GM19043 (cell line): ENCODE data around the gene ABCA5.

Experiments used
- ATAC-seq: cut with Tn5 transposase; IDR thresholded peaks from one replicate; pipeline ENCODE4 v1.9.1; 2021; ENCODE audit warnings: low read depth; ENCODE audit not compliant: unreplicated experiment

The ABCA5 gene, protein sequence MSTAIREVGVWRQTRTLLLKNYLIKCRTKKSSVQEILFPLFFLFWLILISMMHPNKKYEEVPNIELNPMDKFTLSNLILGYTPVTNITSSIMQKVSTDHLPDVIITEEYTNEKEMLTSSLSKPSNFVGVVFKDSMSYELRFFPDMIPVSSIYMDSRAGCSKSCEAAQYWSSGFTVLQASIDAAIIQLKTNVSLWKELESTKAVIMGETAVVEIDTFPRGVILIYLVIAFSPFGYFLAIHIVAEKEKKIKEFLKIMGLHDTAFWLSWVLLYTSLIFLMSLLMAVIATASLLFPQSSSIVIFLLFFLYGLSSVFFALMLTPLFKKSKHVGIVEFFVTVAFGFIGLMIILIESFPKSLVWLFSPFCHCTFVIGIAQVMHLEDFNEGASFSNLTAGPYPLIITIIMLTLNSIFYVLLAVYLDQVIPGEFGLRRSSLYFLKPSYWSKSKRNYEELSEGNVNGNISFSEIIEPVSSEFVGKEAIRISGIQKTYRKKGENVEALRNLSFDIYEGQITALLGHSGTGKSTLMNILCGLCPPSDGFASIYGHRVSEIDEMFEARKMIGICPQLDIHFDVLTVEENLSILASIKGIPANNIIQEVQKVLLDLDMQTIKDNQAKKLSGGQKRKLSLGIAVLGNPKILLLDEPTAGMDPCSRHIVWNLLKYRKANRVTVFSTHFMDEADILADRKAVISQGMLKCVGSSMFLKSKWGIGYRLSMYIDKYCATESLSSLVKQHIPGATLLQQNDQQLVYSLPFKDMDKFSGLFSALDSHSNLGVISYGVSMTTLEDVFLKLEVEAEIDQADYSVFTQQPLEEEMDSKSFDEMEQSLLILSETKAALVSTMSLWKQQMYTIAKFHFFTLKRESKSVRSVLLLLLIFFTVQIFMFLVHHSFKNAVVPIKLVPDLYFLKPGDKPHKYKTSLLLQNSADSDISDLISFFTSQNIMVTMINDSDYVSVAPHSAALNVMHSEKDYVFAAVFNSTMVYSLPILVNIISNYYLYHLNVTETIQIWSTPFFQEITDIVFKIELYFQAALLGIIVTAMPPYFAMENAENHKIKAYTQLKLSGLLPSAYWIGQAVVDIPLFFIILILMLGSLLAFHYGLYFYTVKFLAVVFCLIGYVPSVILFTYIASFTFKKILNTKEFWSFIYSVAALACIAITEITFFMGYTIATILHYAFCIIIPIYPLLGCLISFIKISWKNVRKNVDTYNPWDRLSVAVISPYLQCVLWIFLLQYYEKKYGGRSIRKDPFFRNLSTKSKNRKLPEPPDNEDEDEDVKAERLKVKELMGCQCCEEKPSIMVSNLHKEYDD (N-terminal part only)

DNA sequence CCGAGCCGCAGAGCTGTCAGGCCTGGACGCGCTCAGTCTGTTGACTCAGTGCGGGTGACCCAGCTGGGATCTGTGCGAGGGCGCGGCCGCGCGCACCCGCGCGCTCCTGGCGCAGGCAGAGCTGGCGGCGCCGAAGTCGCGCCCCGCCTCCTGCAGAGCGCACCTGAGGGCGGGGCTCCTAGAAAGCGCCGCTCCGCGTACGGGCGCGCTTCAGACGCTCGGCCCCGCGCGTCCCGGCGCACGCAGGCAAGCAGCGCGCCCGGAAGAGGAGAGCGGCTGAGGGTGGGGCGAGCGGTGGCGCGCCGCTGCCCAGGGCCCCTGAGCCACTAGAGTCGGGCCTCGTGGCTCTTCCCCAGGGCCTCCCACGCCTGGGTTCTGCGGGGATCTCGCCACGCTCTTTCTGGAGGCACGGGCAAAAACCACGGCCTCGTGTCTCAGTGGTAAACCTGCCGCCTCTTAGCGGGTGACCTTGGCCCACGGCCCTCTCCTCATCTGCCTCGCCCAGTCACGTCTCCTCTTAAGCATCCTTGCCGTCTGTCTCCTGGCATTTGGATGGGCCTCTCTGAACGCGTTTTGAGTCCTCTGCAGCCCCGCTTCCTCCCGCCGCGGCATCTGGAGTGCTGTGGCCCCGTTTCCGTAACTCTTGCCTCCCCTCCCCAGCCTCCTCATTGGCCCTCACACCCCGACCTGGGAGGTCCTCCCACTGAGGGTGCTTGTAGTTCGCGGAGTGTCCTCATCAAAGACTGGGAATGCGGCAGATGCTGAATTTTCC lies at the start of gene ABCA5:
Gene ABCA5, minus strand, starts transcription at position 74 of the 772 bp plus-strand sequence. CDS start 12,718 bp downstream, outside the sequence.
- ATAC-seq = peak; percentile 92

- ATAC-seq = no peak
These were observed 48.3 kb upstream of the ABCA5 start for GRCh38 chr17:69375229-69375628.

GRCh38 chr17:69373069-69373468 lies 46.1 kb upstream of the ABCA5 start:
- ATAC-seq = no peak

- ATAC-seq = peak; percentile 96
These were observed 40.4 kb upstream of the ABCA5 start for GRCh38 chr17:69367298-69367697.

- no peak for ATAC-seq
These were observed 36.7 kb upstream of the ABCA5 start for GRCh38 chr17:69363488-69364210.

DNA sequence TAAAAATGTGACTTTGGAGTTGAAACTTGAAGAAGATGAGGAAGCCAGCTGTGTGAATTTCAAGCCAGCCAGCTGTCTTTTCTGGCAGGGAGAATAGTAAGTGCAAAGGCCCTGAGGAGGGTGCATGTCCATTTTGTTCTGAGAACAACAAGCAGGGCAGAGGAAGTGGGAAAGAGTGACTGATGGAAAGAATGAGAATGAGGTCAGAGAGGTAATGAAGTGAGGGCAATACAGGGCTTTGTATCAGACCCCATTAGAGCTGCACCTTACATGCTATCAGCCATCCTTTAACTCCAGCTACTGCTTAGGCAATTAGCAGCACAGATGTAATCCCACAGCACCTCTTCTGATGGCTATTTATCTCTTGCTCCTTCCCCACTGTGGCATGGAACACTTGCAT lies 34.2 kb upstream of the ABCA5 start:
- ATAC-seq = no peak

DNA sequence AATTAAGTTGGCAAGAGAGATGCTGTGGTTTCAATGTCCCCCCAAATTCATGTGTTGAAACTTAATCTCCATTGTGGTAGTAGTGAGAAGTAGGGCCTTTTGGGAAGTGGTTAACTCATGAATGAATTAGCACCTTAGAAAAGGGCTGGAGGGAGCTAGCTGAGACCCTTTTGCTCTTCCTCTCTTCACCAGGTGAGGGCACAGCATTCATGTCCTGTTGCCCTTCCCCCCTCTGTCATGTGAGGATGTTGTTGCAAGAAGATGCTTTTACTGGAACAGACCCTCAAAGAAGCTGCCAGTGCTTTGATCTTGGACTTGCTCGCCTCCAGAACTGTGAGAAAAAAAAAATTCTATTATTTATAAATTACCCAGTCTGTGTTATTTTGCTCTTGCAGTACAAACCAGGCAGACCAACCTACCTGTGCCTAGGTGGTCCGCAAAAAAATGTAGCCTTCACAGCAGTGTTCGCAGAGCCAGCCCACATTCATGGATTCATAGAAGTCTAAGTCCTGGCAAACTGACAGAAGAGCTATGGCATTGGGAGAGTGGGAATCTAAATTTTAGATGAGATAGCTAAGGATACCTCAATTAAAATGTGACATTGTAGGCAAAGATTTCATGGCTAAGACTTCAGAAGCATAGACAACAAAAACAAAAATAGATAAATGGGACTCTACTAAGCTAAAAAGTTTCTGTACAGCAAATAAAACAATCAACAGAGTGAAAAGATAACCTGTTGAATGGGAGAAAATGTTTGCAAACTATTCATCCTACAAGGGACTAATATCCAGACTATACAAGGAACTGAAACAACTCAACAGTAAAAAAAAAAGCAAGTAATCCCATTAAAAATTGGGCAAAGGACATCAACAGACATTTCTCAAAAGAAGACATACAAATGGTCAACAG lies 32.0 kb upstream of the ABCA5 start:
- ATAC-seq = peak; percentile 57

- ATAC-seq = no peak
These were observed 30.8 kb upstream of the ABCA5 start for GRCh38 chr17:69357701-69358100.

DNA sequence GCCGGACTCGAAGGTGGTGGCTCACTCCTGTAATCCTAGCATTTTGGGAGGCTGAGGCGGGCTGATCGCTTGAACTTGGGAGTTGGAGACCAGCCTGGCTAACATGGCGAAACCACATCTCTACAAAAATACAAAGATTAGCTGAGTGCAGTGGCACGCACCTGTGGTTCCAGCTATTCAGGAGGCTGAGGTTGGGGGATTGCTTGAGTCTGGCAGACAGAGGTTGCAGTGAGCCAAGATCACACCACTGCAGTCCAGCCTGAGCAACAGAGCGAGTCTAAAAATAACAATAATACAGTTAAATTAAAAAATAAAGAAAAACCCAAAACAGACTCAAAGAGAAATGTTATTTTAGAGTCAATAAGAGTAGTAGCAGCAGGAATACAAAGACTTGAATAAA lies 29.7 kb upstream of the ABCA5 start:
- no peak for ATAC-seq

GRCh38 chr17:69350911-69351310 lies 24.0 kb upstream of the ABCA5 start:
- no peak for ATAC-seq

DNA sequence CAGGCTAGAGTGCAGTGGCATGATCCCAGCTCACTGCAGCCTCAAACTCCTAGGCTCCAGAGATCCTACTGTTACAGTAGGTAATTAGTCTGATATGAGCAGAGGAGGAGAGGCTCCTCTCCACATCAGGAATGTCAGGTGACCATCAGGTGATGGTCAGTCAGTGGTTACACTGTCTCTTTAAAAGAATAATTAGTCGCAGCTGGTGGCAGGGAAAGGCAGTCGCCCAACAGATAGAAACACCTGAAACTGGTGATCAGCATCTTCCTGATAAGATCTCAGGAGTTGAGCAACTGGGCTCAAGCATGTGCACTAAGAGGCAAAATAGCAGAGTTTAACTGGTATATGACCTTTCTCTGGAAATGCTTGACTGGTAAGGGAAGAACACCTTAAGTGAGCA lies 21.5 kb upstream of the ABCA5 start:
- no peak for ATAC-seq

DNA sequence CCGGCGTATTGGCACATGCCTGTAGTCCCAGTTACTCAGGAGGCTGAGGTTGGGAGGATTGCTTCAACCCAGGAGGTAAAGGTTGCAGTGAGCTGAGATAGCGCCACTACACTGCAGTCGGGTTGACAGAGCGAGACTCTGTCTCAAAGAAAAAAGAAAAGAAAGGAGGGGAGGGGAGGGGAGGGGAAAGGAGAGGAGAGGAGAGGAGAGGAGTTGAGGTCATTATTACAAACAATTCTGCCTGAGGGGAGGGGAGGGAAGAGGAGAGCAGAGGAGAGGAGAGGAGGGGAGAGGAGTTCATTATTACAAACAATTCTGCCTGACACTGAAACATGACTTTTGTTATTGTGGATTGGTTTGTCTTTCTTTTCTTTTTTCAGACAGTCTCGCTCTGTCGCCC lies 19.8 kb upstream of the ABCA5 start:
- ATAC-seq = no peak

DNA sequence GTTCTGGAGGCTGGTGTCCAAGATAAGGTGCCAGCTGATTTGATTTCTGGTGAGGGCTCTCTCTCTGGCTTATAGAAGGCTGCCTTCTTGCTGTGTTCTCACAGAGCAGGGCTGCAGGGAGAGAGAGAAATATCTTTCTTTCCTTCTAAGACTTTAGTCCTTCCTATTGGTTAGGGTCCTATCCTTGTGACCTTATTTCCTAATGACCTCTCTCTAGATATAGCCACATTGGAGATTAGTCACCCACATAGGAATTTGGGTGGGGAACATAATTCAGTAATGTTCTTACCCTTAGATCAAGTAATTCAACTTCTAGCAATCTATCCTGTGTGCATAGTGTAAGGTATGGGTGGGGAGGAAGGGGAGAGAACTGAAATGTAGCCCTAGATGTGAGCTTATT lies 18.0 kb upstream of the ABCA5 start:
- ATAC-seq = no peak

DNA sequence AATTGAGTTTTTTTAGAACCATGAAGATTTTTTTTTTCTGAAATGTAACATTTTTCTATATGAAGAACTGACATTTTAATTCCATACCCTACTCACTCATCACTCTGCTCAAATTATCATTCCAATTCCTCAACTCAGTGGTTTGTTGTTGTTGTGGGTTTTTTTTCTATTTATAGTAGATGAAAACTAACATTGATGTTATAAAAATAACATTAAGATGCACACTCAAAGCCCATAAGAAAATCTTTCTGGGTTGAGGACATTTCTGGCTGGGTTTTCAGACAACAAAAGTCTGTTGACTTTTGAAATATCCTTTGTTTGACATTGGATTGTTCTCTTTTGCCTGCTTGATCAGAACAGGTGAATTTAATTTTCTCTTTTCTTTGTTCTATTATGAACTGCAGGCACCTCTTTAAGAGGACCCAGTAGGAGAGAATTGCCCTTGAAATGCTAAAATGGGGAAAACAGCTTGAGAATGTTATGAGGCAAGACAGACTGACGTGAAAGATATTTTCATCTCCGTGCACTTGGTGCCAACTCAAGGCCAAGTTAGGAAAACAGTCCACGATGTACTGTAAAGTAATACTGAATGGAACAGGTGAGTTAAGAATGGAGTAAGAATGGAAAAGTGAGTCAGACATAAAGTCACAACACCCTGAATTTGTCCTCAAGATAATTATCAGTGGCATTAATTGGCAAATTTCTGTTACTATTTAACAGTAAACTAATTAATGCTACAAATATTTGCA lies 16.1 kb upstream of the ABCA5 start:
- no peak for ATAC-seq

GRCh38 chr17:69339937-69340336 lies 13.0 kb upstream of the ABCA5 start:
- no peak for ATAC-seq

GRCh38 chr17:69336996-69337395 lies 10.1 kb upstream of the ABCA5 start:
- ATAC-seq = no peak

DNA sequence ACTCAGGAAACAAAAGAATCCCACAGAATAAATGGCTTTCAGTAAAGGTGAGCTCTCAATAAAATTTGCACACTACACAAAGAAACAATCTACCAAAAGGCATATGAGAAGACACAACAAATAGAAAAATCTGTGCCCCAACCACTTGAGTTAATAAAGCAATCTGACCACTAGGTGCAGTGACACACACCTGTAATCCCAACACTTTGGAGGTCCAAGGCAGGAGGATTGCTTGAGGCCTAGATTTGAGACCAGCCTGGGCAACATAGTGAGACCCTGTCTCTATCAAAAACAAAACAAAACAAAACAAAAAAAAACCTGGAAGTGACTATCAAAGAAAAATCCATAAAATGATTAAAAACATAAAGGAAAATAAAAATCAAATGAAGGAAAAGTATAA lies 9.6 kb upstream of the ABCA5 start:
- ATAC-seq = no peak

DNA sequence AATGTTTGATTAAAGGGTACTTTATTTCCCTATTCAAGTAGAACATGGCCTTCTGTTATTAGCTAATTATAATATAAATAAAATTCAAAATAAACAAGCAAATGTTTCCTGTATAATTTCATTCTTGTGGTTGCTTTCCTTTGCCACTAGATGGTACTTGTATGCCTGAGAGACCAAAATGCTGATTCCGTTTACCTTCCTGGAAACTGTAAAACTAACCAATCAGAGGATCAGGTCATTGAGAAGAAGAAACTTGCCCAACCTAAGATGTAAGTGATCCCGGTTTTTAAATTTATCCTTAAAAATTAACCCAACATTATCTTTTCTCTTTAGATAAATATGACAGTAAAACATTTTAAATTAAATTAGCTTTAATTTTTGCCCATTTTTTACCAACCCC lies 8.1 kb upstream of the ABCA5 start:
- ATAC-seq = no peak
